ENCODE data around the gene PLB1.

- no peak for TF ChIP-seq CTCF (IDR thresholded peaks at IDR 0.05)
- TF ChIP-seq POLR2A (IDR thresholded peaks at IDR 0.05) = no peak
These were observed 185.3 kb downstream of the PLB1 start for GRCh38 chr2:28681158-28681571.
